AG09319 (cell line): ENCODE results near the gene UBE2H.

ENCODE experiments used
- DNase-seq: peaks from one replicate; pipeline ENCODE4 v3.0.0-alpha.2; 2010; ENCODE audit warnings: low read depth; ENCODE audit errors: extremely low read depth
- CTCF ChIP-seq: IDR thresholded peaks from 2 replicates; pipeline ENCODE4 v1.5.1; 2011; ENCODE audit warnings: low read depth, mild to moderate bottlenecking, inconsistent platforms, low read length, moderate library complexity

The UBE2H gene

GRCh38 chr7:129919492-129919891 lies 33.3 kb downstream of the UBE2H start:
- DNase-seq = no peak
- no peak for TF ChIP-seq CTCF

DNA sequence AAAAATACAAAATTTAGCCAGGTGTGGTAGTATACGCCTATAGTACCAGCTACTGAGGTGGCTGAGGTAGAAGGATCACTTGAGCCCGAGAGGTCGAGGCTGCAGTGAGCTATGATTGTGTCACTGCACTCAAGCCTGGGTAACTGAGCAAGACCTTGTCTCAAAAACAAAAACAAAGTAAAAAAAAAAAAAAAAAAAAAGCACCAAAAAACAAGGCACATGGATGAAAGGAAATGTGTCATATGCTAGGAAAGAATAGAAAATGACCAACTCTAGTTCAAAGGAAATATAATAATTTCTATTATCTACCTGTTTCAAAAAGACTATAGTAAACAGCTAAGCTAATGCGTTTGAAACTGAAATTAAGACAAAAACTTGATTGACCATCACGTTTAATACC lies 33.8 kb downstream of the UBE2H start:
- TF ChIP-seq CTCF = no peak
- DNase-seq = no peak

- TF ChIP-seq CTCF = no peak
- DNase-seq = no peak
Measured at GRCh38 chr7:129917934-129918333, 34.8 kb downstream of the UBE2H start.

DNA sequence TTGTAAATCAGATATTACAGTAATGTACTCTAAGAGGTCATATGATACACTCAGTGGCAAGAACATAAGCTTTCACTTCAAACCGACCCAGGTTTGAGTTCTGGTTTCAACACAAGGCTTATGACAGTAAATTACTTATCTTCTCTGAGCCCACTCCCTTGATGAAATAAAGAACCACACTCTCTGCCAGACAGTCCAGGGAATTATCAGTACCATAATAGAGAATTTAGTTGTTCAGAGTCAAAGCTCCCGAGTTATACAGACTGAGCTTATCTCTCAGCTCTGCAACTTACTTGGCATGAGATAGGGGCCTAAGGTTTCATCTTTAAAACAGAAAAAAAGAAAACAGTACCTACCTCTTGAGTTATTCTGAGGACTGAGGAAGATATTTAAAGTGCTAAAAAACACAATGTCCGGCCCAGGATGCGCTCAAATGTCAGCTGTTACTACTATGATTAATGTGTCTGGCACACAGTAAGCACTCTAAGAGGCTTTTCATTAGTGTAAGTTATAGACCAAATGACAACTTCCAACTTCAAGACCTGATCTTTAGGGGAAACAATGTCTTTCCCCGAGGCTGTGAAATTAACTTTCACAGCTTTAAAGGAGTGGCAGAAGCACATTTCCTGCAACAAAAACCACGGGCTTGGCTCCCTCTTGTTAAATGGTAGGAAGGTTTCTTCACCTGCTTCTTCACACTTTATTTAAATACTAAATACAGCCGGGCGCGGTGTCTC lies 38.1 kb downstream of the UBE2H start:
- no peak for DNase-seq
- no peak for TF ChIP-seq CTCF

- DNase-seq = no peak
- no peak for TF ChIP-seq CTCF
Measured at GRCh38 chr7:129913428-129913827, 39.3 kb downstream of the UBE2H start.

DNA sequence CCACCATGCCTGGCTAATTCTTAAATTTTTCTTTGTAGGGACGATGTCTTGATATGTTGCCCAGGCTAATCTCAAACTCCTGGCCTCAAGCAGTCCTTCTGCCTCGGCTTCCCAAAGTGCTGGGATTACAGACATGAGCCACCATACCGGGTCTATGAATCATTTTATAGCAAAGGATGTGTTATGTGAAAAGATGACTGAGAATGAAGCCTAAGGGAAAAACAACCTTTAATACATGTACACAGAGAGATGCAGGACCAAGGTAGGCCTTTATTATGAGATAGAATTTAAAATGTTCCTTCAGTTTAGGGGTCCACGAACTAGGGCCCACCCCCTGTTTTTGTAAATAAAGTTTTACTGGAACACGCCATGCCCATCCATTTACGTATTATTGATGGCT lies 41.0 kb downstream of the UBE2H start:
- DNase-seq = no peak
- TF ChIP-seq CTCF = no peak

GRCh38 chr7:129909669-129910068 lies 43.1 kb downstream of the UBE2H start:
- no peak for TF ChIP-seq CTCF
- DNase-seq = no peak
